Activated naive CD8-positive, alpha-beta T cell (primary cell): ENCODE measurements around the gene PPARA.

Experiments used
- H3K27ac Mint-ChIP-seq: one replicate; pipeline ENCODE4 v1.8.0; 2021; ENCODE audit warnings: mixed read lengths
- H3K27me3 Mint-ChIP-seq: one replicate; pipeline ENCODE4 v1.8.0; 2021; ENCODE audit warnings: mixed read lengths
- H3K36me3 Mint-ChIP-seq: one replicate; pipeline ENCODE4 v1.8.0; 2021; ENCODE audit warnings: mixed read lengths
- H3K4me1 Mint-ChIP-seq: one replicate; pipeline ENCODE4 v1.8.0; 2021; ENCODE audit warnings: low read depth, mixed read lengths
- H3K4me3 Mint-ChIP-seq: one replicate; pipeline ENCODE4 v1.8.0; 2021; ENCODE audit warnings: mild to moderate bottlenecking, mixed read lengths
- H3K9me3 Mint-ChIP-seq: one replicate; pipeline ENCODE4 v1.8.0; 2021; ENCODE audit warnings: low read depth, mixed read lengths

Gene PPARA

GRCh38 chr22:46150034-46150654 lies at the start of gene PPARA:
Gene PPARA (plus strand): TSS chr22:46150526. CDS start chr22:46198384, 47,858 bp downstream.
- H3K4me1 Mint-ChIP-seq = peaks cover 19% of the 10 kb centered on the region
- peak within 1 kb of the TSS; percentile 86 for H3K4me3 Mint-ChIP-seq
- no peak within 1 kb of the TSS for H3K27ac Mint-ChIP-seq
- no peaks in the 10 kb centered on the region for H3K27me3 Mint-ChIP-seq
- no peaks in the 10 kb centered on the region for H3K36me3 Mint-ChIP-seq
- no peaks in the 10 kb centered on the region for H3K9me3 Mint-ChIP-seq

- no peaks in the 10 kb centered on the region for H3K27me3 Mint-ChIP-seq
- H3K27ac Mint-ChIP-seq = no peak overlapping the region
- no peaks in the 10 kb centered on the region for H3K36me3 Mint-ChIP-seq
- H3K4me1 Mint-ChIP-seq = no peaks in the 10 kb centered on the region
- no peaks in the 10 kb centered on the region for H3K9me3 Mint-ChIP-seq
- H3K4me3 Mint-ChIP-seq = no peak overlapping the region
Observed at GRCh38 chr22:46102159-46102558, 48.2 kb upstream of the PPARA start.

DNA sequence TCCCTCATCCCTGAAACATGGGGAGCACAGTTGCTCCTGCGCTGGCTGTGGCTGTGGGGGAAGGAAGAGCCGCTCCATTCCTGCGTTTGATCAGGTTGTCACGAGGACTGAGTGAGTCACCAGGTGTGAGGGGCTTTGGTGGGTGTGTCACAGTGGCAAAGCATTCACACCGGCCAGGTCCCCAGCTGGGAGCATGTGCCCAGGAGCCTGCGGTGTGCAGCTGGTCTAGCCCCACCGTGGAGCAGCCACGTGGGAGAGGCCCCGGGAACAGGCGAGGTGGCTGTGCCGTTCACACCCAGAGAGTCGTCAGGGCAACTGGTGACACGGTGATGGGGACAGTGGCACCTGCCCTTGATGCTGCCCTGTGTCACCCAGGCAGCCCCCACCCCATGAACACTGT lies 47.6 kb upstream of the PPARA start:
- H3K4me1 Mint-ChIP-seq = no peaks in the 10 kb centered on the region
- no peaks in the 10 kb centered on the region for H3K27me3 Mint-ChIP-seq
- H3K36me3 Mint-ChIP-seq = no peaks in the 10 kb centered on the region
- H3K4me3 Mint-ChIP-seq = no peak overlapping the region
- no peaks in the 10 kb centered on the region for H3K9me3 Mint-ChIP-seq
- H3K27ac Mint-ChIP-seq = no peak overlapping the region

DNA sequence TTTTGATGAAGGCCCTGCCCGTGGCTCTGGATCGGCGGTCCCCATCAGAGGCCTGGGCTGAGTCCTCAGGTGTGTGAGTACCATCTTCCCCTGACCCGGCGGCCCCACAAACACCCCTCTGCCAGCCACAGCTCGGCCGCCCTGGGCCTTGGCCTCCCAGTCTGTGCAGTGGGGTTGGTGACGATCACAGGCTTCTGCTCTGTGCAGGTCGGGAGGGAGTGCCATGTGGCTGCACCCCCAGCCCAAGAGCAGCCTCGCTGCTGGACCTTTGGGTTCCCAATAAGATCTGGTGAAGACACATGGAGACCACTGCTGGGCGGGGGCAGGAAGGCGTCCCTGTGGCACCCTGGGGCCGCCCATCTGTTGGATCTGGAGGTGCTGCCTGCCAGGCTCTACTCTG lies 47.1 kb upstream of the PPARA start:
- Mint-ChIP-seq H3K36me3 (no peaks in the 10 kb centered on the region), H3K4me1 (no peaks in the 10 kb centered on the region), H3K27me3 (no peaks in the 10 kb centered on the region), H3K9me3 (no peaks in the 10 kb centered on the region), H3K4me3 (no peak overlapping the region), H3K27ac (no peak overlapping the region)

GRCh38 chr22:46103664-46104063 lies 46.7 kb upstream of the PPARA start:
- no peaks in the 10 kb centered on the region for H3K9me3 Mint-ChIP-seq
- H3K4me1 Mint-ChIP-seq = no peaks in the 10 kb centered on the region
- no peaks in the 10 kb centered on the region for H3K36me3 Mint-ChIP-seq
- no peaks in the 10 kb centered on the region for H3K27me3 Mint-ChIP-seq
- no peak overlapping the region for H3K4me3 Mint-ChIP-seq
- H3K27ac Mint-ChIP-seq = no peak overlapping the region

DNA sequence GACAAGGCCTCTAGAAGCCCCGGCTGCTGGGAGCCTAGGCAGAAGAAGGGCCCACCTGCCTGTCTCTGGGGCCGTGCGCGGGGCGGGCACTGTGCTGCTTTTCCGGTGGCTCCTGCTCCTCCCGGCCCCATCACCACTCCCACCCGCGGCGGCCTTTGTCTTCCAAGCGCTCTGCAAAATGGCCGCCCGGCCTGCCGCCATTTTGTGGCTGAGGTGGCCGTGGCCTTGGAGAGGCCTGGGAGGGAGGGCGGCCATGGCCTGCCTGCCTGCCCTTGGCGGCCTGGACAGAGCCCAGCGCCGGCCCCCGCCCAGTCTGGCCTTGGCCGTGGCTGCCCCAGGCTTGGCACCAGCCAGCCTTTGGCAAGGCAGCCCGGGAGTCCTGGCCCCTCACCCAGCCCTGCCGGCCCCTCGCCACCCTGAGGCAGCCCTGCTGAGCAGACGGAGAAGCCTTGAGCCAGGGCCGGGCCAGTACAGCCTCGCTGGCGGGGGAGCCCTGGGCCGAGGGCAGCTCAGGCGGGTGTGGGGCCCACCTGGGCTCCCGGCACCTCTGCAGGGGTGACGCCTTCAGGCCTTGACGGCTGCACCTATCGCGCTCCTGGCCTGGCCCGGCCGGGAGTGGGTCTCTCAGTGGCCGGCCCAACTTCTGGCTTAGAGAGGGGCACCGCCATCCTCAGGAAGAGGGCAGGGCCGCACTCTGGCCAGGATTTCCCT lies 46.0 kb upstream of the PPARA start:
- Mint-ChIP-seq H3K27me3 (no peaks in the 10 kb centered on the region), H3K27ac (no peak overlapping the region), H3K9me3 (no peaks in the 10 kb centered on the region), H3K4me3 (no peak overlapping the region), H3K4me1 (no peaks in the 10 kb centered on the region), H3K36me3 (no peaks in the 10 kb centered on the region)

GRCh38 chr22:46104881-46105493 lies 45.3 kb upstream of the PPARA start:
- Mint-ChIP-seq H3K27me3 (no peaks in the 10 kb centered on the region), H3K9me3 (no peaks in the 10 kb centered on the region), H3K4me1 (no peaks in the 10 kb centered on the region), H3K36me3 (no peaks in the 10 kb centered on the region), H3K27ac (no peak overlapping the region), H3K4me3 (no peak overlapping the region)

GRCh38 chr22:46105494-46106278 lies 44.6 kb upstream of the PPARA start:
- Mint-ChIP-seq H3K27me3 (no peaks in the 10 kb centered on the region), H3K4me3 (no peak overlapping the region), H3K27ac (no peak overlapping the region), H3K36me3 (no peaks in the 10 kb centered on the region), H3K9me3 (no peaks in the 10 kb centered on the region), H3K4me1 (no peaks in the 10 kb centered on the region)

GRCh38 chr22:46106279-46107022 lies 43.9 kb upstream of the PPARA start:
- no peak overlapping the region for H3K27ac Mint-ChIP-seq
- H3K4me1 Mint-ChIP-seq = no peaks in the 10 kb centered on the region
- no peak overlapping the region for H3K4me3 Mint-ChIP-seq
- H3K9me3 Mint-ChIP-seq = no peaks in the 10 kb centered on the region
- H3K27me3 Mint-ChIP-seq = no peaks in the 10 kb centered on the region
- H3K36me3 Mint-ChIP-seq = no peaks in the 10 kb centered on the region

DNA sequence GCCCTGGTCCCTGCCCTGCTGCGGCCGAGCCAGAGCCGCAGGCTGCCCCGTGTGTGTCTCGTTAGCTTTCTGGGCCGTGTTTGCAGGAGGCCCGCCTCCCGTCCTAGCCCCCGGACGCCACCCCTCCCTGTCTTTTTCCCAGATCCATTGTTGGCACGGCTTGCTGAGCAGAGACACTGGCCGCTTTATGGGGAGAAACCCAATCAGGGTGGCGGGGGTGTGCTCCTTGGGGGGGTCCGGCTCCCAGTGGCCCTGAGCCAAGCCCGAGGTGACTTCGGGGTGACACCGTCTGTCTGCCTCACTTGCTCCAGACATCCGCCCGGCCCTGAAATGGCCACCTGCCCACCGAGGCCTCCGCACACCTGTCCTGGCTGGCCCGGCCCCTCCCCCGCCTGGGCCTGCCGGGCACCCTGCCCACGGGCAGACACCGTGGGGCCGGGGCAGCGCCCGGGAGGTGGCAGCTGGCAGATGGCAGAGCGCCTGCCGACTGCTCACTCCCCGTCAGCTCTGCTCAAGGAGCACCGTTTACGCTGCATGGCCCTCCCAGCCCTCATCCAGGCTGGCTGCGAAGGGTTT lies 43.1 kb upstream of the PPARA start:
- no peaks in the 10 kb centered on the region for H3K27me3 Mint-ChIP-seq
- no peaks in the 10 kb centered on the region for H3K9me3 Mint-ChIP-seq
- no peaks in the 10 kb centered on the region for H3K36me3 Mint-ChIP-seq
- no peak overlapping the region for H3K27ac Mint-ChIP-seq
- no peaks in the 10 kb centered on the region for H3K4me1 Mint-ChIP-seq
- no peak overlapping the region for H3K4me3 Mint-ChIP-seq

DNA sequence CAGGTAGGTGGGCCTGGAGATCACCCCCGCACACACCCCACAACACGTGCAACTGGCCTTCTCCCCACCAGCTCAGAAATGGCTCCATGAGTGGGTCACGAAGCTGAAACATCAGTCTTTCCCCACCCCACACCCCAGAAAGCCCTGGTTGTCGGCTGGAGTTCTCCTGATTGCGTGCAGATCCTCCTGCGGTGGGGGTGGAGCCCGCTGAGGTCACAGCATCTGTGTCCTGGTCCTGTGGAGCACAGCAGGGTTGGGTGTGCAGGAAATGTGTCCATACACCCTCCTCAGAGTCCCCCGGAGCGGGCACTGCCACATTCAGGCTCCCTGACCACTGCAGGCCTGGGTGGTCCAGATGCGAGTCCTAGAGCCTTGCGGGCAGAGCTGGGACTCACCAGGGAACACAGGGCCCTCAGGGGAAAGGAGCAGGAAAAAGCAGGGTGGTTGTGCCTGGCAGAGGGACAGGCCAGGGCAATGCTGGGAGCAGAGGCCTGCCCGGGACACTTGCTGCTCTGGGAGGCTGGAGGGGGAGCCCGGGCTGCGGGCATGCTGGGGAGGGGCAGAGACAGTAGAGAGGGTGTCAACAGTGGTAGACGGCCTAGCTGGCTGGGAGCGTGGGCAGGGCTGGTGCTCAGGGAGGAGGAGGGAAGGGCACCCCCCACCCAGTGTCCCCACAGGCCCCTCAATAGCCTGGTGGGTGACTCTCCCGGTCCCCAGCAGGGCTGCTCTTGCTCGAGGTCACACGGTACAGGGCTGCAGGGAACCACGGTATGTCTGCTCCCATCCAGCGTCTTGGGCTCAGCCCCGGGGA lies 42.4 kb upstream of the PPARA start:
- no peaks in the 10 kb centered on the region for H3K4me1 Mint-ChIP-seq

GRCh38 chr22:46108564-46109473 lies 41.5 kb upstream of the PPARA start:
- Mint-ChIP-seq H3K27ac (no peak overlapping the region), H3K27me3 (no peaks in the 10 kb centered on the region), H3K9me3 (no peaks in the 10 kb centered on the region), H3K4me1 (no peaks in the 10 kb centered on the region), H3K4me3 (no peak overlapping the region), H3K36me3 (no peaks in the 10 kb centered on the region)

More for the DNA sequence above, 42.4 kb upstream of the PPARA start:
- no peak overlapping the region for H3K4me3 Mint-ChIP-seq
- no peaks in the 10 kb centered on the region for H3K27me3 Mint-ChIP-seq
- no peaks in the 10 kb centered on the region for H3K36me3 Mint-ChIP-seq
- no peaks in the 10 kb centered on the region for H3K9me3 Mint-ChIP-seq
- no peak overlapping the region for H3K27ac Mint-ChIP-seq

DNA sequence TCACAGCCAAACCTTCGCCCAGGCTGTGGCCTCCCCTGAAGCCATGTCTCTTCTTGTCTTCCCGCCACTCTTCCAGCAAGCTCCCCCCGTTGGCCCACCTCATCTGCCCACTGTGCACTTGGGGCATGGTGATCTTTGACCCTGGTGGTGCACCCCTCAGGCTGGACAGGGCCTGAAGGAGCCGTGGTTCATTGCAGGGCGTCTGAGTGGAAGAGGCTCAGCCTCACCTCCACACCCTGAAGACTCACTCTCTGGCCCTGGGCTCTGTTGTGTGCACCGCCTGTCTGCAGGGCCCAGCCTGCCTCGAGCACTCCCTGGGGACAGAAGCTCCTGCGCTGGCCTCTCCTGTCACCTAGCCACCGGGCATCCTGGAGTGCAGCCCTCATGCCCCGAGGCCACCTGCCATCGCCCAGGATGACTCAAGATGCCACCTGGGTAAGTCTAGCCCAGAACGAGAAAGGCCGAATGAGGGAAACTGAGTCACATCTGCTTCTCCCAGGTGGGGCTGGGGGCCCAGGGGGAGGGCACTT lies 40.8 kb upstream of the PPARA start:
- Mint-ChIP-seq H3K27ac (no peak overlapping the region), H3K4me1 (no peaks in the 10 kb centered on the region), H3K9me3 (no peaks in the 10 kb centered on the region)

More for the DNA sequence above, 40.8 kb upstream of the PPARA start:
- no peak overlapping the region for H3K4me3 Mint-ChIP-seq
- no peaks in the 10 kb centered on the region for H3K27me3 Mint-ChIP-seq
- no peaks in the 10 kb centered on the region for H3K36me3 Mint-ChIP-seq
